Nephron progenitor cell (in vitro differentiated cells): Measurements from ENCODE around the gene TMED1.
"Not testable (repeated sequence)": the region's sequence is repeated elsewhere in the genome, so short reads cannot be mapped to it uniquely, and the experiment has no call there.

ENCODE experiments used
- DNase-seq: peaks from one replicate; pipeline ENCODE4 v3.0.0; 2021
- H3K27ac Mint-ChIP-seq: 2 replicates; pipeline ENCODE4 v1.8.0; 2021; ENCODE audit warnings: mild to moderate bottlenecking, moderate library complexity, mixed read lengths
- H3K27me3 Mint-ChIP-seq: 2 replicates; pipeline ENCODE4 v1.8.0; 2021; ENCODE audit warnings: mild to moderate bottlenecking, low read depth, mixed read lengths; ENCODE audit not compliant: poor library complexity
- H3K36me3 Mint-ChIP-seq: 2 replicates; pipeline ENCODE4 v1.8.0; 2021; ENCODE audit warnings: low read depth, mixed read lengths
- H3K4me1 Mint-ChIP-seq: 2 replicates; pipeline ENCODE4 v1.8.0; 2021; ENCODE audit warnings: mixed read lengths
- H3K4me3 Mint-ChIP-seq: 2 replicates; pipeline ENCODE4 v1.8.0; 2021; ENCODE audit warnings: mild to moderate bottlenecking, moderate library complexity, mixed read lengths
- H3K9me3 Mint-ChIP-seq: 2 replicates; pipeline ENCODE4 v1.8.0; 2021; ENCODE audit warnings: mild to moderate bottlenecking, moderate library complexity, mixed read lengths
- TF ChIP-seq, protein P1 (sequence below): fragments of 200-600 bp; sonication (generic); IDR thresholded peaks from 2 replicates; pipeline ENCODE4 v1.5.0; 2021; ENCODE audit warnings: antibody characterized with exemption

The TMED1 gene

DNA sequence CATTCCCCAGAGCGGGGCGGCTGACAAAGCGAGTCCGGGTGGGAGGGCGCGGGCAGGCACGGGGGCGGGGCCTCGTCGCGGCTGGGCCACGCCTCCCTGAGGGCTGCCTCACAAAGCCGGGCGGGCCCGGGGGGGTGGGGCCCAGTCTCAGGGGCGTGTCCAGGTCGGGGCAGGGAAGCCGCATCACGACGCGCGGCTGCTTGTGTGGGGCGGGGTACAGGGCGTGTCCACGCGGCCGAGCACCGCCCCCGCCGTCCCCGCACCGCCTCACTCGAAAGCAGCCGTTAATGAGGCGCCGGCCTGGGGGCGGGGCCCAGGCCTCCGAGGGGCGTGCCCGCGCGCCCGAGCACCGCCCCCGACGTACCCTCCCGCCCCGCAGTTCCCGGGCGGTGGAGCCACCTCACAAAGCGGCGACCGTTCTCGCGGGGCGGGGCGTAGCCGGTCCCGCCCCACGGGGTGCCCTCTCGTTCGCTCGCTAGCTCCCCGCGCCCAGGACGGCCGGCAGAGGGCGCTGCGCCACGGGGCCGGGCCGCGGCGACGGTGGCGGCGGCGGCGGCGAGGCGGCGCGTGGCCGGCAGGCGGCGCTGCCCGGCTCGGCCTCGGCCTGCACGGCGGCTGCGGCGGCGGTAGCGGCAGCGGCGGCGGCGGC lies 35.1 kb upstream of the TMED1 start, which contains the start of gene CARM1:
Gene CARM1 (plus strand): TSS at position 599 of the 649 bp plus-strand sequence. CDS start 150 bp downstream, outside the sequence.
- TF ChIP-seq, protein P1, sequence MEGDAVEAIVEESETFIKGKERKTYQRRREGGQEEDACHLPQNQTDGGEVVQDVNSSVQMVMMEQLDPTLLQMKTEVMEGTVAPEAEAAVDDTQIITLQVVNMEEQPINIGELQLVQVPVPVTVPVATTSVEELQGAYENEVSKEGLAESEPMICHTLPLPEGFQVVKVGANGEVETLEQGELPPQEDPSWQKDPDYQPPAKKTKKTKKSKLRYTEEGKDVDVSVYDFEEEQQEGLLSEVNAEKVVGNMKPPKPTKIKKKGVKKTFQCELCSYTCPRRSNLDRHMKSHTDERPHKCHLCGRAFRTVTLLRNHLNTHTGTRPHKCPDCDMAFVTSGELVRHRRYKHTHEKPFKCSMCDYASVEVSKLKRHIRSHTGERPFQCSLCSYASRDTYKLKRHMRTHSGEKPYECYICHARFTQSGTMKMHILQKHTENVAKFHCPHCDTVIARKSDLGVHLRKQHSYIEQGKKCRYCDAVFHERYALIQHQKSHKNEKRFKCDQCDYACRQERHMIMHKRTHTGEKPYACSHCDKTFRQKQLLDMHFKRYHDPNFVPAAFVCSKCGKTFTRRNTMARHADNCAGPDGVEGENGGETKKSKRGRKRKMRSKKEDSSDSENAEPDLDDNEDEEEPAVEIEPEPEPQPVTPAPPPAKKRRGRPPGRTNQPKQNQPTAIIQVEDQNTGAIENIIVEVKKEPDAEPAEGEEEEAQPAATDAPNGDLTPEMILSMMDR, result peak; percentile 22
- H3K27me3 Mint-ChIP-seq, result peaks cover 2% of the 10 kb centered on the region
- H3K9me3 Mint-ChIP-seq, result no peaks in the 10 kb centered on the region
- peaks cover 49% of the 10 kb centered on the region for H3K4me1 Mint-ChIP-seq
- peak within 1 kb of the TSS; percentile 90 for H3K4me3 Mint-ChIP-seq
- peak within 1 kb of the TSS; percentile 92 for H3K27ac Mint-ChIP-seq
- H3K36me3 Mint-ChIP-seq, result peaks cover 7% of the 10 kb centered on the region
- peak; percentile 99 for DNase-seq

DNA sequence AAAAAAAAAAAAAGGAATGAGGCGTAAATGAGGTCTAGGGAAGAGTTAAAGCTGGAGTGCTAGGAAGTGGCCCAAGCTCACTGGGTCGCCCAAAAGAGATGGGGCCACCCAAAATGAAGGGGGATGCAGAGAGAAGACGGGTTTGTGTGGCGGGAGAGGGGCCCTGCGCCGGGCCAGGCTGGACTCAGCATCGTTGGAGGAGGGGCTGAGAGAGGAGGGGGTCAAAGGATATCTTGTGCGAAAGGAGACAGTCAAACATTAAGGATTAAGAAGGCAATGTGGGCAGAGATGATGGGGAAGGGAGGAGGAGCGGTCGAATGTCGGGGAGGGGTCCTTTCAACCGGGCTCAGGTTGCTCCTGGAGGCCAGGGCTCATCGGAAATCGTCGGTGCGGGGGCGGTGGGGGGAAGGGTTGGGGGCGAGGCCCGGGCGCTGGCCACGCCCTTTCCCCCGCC lies 34.5 kb upstream of the TMED1 start:
- H3K27me3 Mint-ChIP-seq, result peaks cover 2% of the 10 kb centered on the region
- DNase-seq, result no peak
- H3K4me1 Mint-ChIP-seq, result peaks cover 49% of the 10 kb centered on the region
- TF ChIP-seq, protein P1, result no peak
- no peaks in the 10 kb centered on the region for H3K9me3 Mint-ChIP-seq
- peak overlapping the region; percentile 73 for H3K4me3 Mint-ChIP-seq
- peaks cover 7% of the 10 kb centered on the region for H3K36me3 Mint-ChIP-seq
- peak overlapping the region; percentile 92 for H3K27ac Mint-ChIP-seq

DNA sequence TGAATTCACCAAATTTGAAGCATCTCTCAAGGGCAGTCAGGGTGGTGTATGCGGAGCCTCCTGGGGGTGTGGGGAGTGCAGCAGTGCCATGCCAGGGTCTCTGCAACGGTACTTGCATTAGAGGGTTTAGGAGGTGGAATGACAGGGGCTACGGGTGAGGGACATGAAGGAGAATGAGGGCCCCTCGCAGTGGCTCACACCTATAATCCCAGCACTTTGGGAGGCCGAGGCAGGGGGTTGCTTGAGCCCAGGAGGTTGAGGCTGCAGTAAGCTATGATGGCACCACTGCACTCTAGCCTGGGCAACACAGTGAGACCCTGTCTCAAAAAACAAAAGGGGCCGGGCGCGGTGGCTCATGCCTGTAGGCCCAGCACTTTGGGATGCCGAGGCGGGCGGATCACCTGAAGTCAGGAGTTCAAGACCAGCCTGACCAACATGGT lies 33.9 kb upstream of the TMED1 start:
- H3K27me3 Mint-ChIP-seq, H3K9me3 Mint-ChIP-seq, DNase-seq, H3K36me3 Mint-ChIP-seq: not testable (repeated sequence)
- Mint-ChIP-seq H3K4me3 (peak overlapping the region; percentile 73), H3K27ac (peak overlapping the region; percentile 81), H3K4me1 (peaks cover 44% of the 10 kb centered on the region)

DNA sequence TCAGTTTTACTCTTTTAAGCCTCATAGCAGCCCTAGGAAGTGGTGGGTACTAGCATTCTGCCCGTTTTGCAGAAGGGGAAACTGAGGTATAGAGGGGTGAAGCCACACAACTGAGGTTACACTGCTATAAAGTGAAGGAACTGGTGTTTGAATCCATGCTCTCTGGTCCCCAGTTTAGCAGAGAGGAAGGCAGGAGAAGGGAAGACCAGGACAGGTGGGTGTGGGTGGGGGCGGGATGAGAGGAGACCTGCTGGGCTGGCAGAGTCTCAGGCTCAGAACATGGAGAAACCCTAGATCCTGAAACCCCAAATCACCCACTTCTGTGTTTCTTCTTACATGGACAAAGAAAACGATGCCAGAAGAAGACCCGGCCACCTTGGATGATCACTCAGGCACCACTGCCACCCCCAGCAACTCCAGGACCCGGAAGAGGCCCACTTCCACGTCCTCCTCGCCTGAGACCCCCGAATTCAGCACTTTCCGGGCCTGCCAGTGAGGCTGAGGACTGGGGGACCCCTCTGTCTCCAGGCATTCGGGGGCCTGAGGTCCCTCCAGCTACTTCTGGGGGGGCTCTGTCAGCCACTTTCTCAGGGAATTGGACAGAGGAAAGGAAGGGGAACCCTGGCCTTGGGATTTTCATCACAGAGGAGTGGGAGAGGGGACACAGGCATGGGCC lies 33.0 kb upstream of the TMED1 start:
- DNase-seq, result no peak
- TF ChIP-seq, protein P1, result no peak
- peaks cover 2% of the 10 kb centered on the region for H3K27me3 Mint-ChIP-seq
- no peaks in the 10 kb centered on the region for H3K9me3 Mint-ChIP-seq
- no peak overlapping the region for H3K27ac Mint-ChIP-seq
- H3K4me1 Mint-ChIP-seq, result peaks cover 47% of the 10 kb centered on the region
- no peaks in the 10 kb centered on the region for H3K36me3 Mint-ChIP-seq
- no peak overlapping the region for H3K4me3 Mint-ChIP-seq

DNA sequence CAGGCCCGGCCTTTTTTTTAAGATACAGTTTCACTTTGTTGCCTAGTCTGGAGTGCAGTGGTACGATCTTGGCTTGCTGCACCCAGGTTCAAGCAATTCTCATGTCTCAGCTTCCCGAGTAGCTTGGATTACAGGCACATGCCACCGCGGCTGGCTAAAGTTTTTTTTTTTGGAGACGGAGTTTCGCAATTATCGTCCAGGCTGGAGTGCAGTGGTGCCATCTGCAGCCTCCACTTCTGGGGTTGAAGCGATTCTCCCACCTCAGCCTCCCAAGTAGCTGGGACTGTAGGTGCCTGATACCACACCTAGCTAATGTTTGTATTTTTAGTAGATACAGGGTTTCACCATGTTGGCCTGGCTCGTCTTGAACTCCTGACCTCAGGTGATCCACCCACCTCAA lies 30.5 kb upstream of the TMED1 start:
- Mint-ChIP-seq H3K4me3 (no peak overlapping the region), H3K27me3 (peaks cover 5% of the 10 kb centered on the region), H3K9me3 (no peaks in the 10 kb centered on the region), H3K27ac (no peak overlapping the region), H3K4me1 (peaks cover 48% of the 10 kb centered on the region), H3K36me3 (no peaks in the 10 kb centered on the region)
- no peak for DNase-seq
- TF ChIP-seq, protein P1, result no peak

DNA sequence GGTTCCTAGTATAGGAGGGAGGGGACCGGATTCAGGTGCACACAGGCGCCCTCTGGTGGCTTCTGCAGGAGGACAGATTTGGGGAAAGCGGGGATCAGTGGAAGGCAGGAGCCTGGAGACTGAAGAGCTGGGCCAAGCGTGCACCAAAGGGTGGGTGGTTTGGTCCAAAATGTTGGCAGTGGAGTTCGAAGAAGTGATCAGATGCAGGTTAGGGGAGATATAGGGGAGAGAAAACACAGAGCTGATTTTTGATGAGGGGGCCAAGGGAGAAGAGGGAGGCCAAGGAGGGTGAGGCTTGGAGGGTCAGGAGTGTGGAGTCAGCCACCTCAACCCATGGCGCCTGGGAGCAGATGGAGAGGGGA lies 28.5 kb upstream of the TMED1 start:
- H3K4me1 Mint-ChIP-seq, result peaks cover 38% of the 10 kb centered on the region

More for the DNA sequence above, 28.5 kb upstream of the TMED1 start:
- Mint-ChIP-seq H3K27ac (peak overlapping the region; percentile 10), H3K4me3 (no peak overlapping the region), H3K36me3 (no peaks in the 10 kb centered on the region), H3K27me3 (peaks cover 2% of the 10 kb centered on the region), H3K9me3 (no peaks in the 10 kb centered on the region)
- peak; percentile 91 for DNase-seq
- TF ChIP-seq, protein P1, result peak; percentile 84
